ENCODE data around the gene KIAA1549. TPM values are rescaled to one million over a fixed set of nuclear protein-coding genes. Genes with fewer than 3 reads are reported as not detected.

The KIAA1549 gene
- total and polyA plus RNA-seq, 10 of the 15 experiments (the other 5 are each of a cell fraction or from before 2014, with no cell fraction given): 0.02 to 0.82 (median 0.22) TPM

DNA sequence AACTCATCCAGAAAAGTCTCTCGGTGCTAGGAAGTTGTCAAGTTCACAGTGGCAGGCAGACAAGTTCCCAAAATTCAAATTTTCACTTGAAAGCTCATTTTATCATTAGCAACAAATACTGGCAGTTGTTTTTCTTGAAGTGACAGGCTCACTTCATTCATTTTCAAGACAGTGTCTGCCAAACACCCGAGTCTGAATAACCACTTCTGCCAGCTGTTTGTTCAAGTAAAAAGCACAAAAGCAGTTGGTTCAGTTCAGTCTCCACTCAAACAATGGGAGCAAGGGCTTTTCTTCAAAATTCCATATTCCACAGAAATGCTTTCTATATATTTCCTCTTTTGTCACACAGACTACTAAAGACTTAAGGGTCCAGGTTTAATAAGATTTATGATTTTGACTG lies 135.5 kb downstream of the KIAA1549 start:
- no peak for FAIRE-seq
- Histone ChIP-seq H3K79me2 (ENCODE audit: control insufficient read depth, insufficient read depth, low read length) (no peaks in the 10 kb centered on the region), H3K4me2 (ENCODE audit: control insufficient read depth, insufficient read depth) (no peak overlapping the region), H4K20me1 (ENCODE audit: control insufficient read depth, insufficient read depth) (no peaks in the 10 kb centered on the region), H3K27ac (ENCODE audit: control insufficient read depth, insufficient read depth) (no peak overlapping the region), H3K36me3 (ENCODE audit: control insufficient read depth in 2 of 2, insufficient read depth in 2 of 2, low read length in 1 of 2) (no peaks in the 10 kb centered on the region), H3K4me3 (no peak overlapping the region), H3K9me3 (replicated peaks; ENCODE audit: control insufficient read depth, insufficient read depth, low read length) (no peaks in the 10 kb centered on the region), H3K4me1 (ENCODE audit: control insufficient read depth, insufficient read depth, low read length) (no peaks in the 10 kb centered on the region), H2AFZ (ENCODE audit: control insufficient read depth, low read depth, low read length) (no peak overlapping the region), H3K27me3 (replicated peaks in 1 of 2; ENCODE audit: control insufficient read depth in 2 of 2, insufficient read depth in 2 of 2, low read length in 1 of 2) (no peaks in the 10 kb centered on the region), H3K9ac (ENCODE audit: control insufficient read depth, insufficient read depth, low read length) (no peak overlapping the region)
- 12% methylated on average over 2 of the region's 2 CpGs for WGBS (ENCODE audit: insufficient coverage, insufficient replicate concordance, low lambda C conversion rate, missing lambda C conversion rate)
- ATAC-seq: no peak
- intact Hi-C loops (cut with micrococcal nuclease; ENCODE audit: unreplicated experiment): no loop called here
- TF ChIP-seq ZNF274 (IDR thresholded peaks at IDR 0.05; ENCODE audit: insufficient read depth, insufficient read length): no peak
- no peak for TF ChIP-seq RFX5 (IDR thresholded peaks at IDR 0.05; ENCODE audit: low read depth, low read length)
- TF ChIP-seq, protein P1, sequence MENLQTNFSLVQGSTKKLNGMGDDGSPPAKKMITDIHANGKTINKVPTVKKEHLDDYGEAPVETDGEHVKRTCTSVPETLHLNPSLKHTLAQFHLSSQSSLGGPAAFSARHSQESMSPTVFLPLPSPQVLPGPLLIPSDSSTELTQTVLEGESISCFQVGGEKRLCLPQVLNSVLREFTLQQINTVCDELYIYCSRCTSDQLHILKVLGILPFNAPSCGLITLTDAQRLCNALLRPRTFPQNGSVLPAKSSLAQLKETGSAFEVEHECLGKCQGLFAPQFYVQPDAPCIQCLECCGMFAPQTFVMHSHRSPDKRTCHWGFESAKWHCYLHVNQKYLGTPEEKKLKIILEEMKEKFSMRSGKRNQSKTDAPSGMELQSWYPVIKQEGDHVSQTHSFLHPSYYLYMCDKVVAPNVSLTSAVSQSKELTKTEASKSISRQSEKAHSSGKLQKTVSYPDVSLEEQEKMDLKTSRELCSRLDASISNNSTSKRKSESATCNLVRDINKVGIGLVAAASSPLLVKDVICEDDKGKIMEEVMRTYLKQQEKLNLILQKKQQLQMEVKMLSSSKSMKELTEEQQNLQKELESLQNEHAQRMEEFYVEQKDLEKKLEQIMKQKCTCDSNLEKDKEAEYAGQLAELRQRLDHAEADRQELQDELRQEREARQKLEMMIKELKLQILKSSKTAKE (IDR thresholded peaks at IDR 0.05; ENCODE audit: low read depth, poor library complexity, severe bottlenecking): no peak
- TF ChIP-seq, protein P2, sequence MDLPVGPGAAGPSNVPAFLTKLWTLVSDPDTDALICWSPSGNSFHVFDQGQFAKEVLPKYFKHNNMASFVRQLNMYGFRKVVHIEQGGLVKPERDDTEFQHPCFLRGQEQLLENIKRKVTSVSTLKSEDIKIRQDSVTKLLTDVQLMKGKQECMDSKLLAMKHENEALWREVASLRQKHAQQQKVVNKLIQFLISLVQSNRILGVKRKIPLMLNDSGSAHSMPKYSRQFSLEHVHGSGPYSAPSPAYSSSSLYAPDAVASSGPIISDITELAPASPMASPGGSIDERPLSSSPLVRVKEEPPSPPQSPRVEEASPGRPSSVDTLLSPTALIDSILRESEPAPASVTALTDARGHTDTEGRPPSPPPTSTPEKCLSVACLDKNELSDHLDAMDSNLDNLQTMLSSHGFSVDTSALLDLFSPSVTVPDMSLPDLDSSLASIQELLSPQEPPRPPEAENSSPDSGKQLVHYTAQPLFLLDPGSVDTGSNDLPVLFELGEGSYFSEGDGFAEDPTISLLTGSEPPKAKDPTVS (IDR thresholded peaks at IDR 0.05; ENCODE audit: low read depth, low read length): no peak
- no peak for TF ChIP-seq EZH2 (IDR thresholded peaks at IDR 0.05; ENCODE audit: borderline replicate concordance, control insufficient read depth, low read depth, low read length)
- TF ChIP-seq SIN3A (IDR thresholded peaks at IDR 0.05; ENCODE audit: low read depth, low read length): no peak
- no peak for TF ChIP-seq SMAD5 (IDR thresholded peaks at IDR 0.05; ENCODE audit: low read depth)
- TF ChIP-seq CREM (IDR thresholded peaks at IDR 0.05; ENCODE audit: low read depth): no peak
- no peak for TF ChIP-seq HCFC1 (IDR thresholded peaks at IDR 0.05; ENCODE audit: low read length)
- BruUV-seq (replicated peaks): no TSS peak
- in situ Hi-C loops (cut with MboI): no loop called here
- DNase-seq (ENCODE audit: low read depth, low spot score): no peak
- SMC1A ChIA-PET (ENCODE audit: uncharacterized antibody, unreplicated experiment): no interaction called here
- CTCF ChIA-PET: no interaction called here
- POLR2A ChIA-PET: no interaction called here
- RAD21 ChIA-PET (ENCODE audit: unreplicated experiment): no interaction called here
